Esophagus squamous epithelium (tissue), 4 donors: Measurements from ENCODE around the gene C22orf31.

Source experiments
- CTCF ChIP-seq, 6 experiments: fragments of 450-650 bp in 4 of 6; fragments of 200-600 bp in 2 of 6; sonication (generic) in 2 of 6; IDR thresholded peaks; one replicate each; pipeline ENCODE4 v1.5.1; 2016 to 2019; ENCODE audit warnings: antibody characterized with exemption in 6 of 6, mild to moderate bottlenecking in 4 of 6, moderate library complexity in 4 of 6
- POLR2A ChIP-seq, 4 donors: fragments of 450-650 bp; IDR thresholded peaks; one replicate each; pipeline ENCODE4 v1.6.1; 2017; ENCODE audit warnings: antibody characterized with exemption in 4 of 4, mild to moderate bottlenecking in 4 of 4, moderate library complexity in 3 of 4

- TF ChIP-seq CTCF (IDR thresholded peaks at IDR 0.05), result no peak
- no peak for TF ChIP-seq POLR2A (IDR thresholded peaks at IDR 0.05)
Measured at GRCh38 chr22:29032584-29032983, 29.0 kb downstream of the C22orf31 start.
